ENCODE measurements around the gene SDK2. TPM values are rescaled to one million over a fixed set of nuclear protein-coding genes. Genes with fewer than 3 reads are reported as not detected.

The SDK2 gene
- total RNA-seq, 1 experiment from 2014 or later = 0.67 TPM

DNA sequence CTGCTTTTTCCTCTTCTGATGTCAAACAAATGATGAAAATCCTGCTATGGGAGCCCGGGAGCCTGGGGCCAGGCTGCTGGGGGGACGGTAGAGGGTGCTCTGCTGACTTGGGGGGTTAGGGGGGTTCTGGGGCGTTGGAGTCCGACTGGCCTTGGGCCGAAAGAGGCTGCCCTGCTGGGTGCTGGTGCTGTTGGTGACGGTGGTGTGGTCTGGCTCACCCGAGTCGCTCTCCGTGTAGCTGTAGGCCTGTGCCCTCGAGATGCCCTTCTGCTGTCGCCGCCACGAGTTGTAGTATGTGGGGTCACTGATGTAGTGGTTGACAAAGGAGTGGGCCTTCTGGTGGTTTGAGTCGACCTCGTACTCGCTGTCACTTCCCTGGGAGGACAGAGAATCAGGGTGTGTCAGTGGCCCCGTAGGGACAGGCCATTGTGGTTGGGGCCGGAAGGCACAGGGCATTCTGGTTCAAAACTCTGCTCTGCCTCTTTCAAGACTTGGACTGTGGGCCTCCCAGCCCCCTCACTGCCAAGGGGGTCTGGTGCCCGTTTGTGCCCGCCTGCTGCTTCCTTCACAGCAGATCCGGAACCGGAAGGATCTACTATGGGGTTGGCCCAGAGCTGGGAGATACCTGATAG, 305.6 kb downstream of the SDK2 start:
- no peak for TF ChIP-seq EZH2 (IDR thresholded peaks at IDR 0.05; ENCODE audit: borderline replicate concordance, low read depth, low read length, poor library complexity, severe bottlenecking)
- TF ChIP-seq, protein P1, sequence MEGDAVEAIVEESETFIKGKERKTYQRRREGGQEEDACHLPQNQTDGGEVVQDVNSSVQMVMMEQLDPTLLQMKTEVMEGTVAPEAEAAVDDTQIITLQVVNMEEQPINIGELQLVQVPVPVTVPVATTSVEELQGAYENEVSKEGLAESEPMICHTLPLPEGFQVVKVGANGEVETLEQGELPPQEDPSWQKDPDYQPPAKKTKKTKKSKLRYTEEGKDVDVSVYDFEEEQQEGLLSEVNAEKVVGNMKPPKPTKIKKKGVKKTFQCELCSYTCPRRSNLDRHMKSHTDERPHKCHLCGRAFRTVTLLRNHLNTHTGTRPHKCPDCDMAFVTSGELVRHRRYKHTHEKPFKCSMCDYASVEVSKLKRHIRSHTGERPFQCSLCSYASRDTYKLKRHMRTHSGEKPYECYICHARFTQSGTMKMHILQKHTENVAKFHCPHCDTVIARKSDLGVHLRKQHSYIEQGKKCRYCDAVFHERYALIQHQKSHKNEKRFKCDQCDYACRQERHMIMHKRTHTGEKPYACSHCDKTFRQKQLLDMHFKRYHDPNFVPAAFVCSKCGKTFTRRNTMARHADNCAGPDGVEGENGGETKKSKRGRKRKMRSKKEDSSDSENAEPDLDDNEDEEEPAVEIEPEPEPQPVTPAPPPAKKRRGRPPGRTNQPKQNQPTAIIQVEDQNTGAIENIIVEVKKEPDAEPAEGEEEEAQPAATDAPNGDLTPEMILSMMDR (conservative IDR thresholded peaks at IDR 0.05; ENCODE audit: low read depth, low read length) = no peak
- Histone ChIP-seq H3K36me3 (ENCODE audit: insufficient read depth, low read length, poor library complexity, severe bottlenecking) (no peaks in the 10 kb centered on the region), H3K4me1 (ENCODE audit: insufficient read depth, low read length, poor library complexity, severe bottlenecking) (peaks cover 24% of the 10 kb centered on the region), H3K9me3 (ENCODE audit: low read depth, low read length, poor library complexity, severe bottlenecking) (no peaks in the 10 kb centered on the region), H3K27ac (ENCODE audit: low read depth, low read length, poor library complexity, severe bottlenecking) (no peak overlapping the region), H3K27me3 (replicated peaks; ENCODE audit: insufficient read depth, low read depth, low read length, poor library complexity) (no peaks in the 10 kb centered on the region), H3K4me3 (ENCODE audit: low read depth, low read length, poor library complexity, severe bottlenecking) (no peak overlapping the region)
- CTCF ChIA-PET = interaction anchor here (0.7 kb wide), 1 partner anchor 21 kb away, joined by 19 read pairs; no protein-coding TSS in a partner anchor
- POLR2A ChIA-PET (ENCODE audit: low non-redundant PET) = no interaction called here
- no peak for DNase-seq (ENCODE audit: low spot score)
- no TSS peak for BruUV-seq (replicated peaks)
- intact Hi-C loops (cut with micrococcal nuclease; ENCODE audit: unreplicated experiment) = no loop called here

DNA sequence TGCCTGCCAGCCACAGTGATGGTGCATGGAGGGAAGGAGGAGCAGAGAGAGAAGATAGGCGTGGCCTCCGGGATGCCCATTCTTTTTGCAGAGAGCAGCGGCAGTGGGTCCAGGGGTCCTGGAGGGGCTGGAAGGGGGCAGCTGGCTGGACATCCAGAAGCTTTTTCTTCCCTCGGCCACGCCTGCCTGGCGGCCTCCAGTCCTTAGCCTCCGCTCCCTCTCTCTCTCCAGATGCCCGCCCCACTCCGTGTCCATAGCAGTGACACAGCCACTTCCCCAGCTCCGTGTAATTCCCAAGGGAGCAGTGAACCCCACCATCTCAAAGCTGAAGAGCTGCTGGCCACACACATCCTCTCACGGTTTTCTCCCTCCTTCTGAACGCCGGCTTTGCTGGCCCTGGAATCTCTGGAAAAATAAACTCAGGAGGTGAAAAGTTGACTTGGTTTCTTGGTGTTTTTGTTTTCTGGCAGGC, 306.2 kb downstream of the SDK2 start:
- intact Hi-C loops (cut with micrococcal nuclease; ENCODE audit: unreplicated experiment) = no loop called here
- H3K36me3 ChIP-seq (ENCODE audit: insufficient read depth, low read length, poor library complexity, severe bottlenecking) = no peaks in the 10 kb centered on the region
- no peak overlapping the region for H3K27ac ChIP-seq (ENCODE audit: low read depth, low read length, poor library complexity, severe bottlenecking)
- ChIA-PET CTCF (no interaction called here), POLR2A (ENCODE audit: low non-redundant PET) (no interaction called here)
- H3K4me3 ChIP-seq (ENCODE audit: low read depth, low read length, poor library complexity, severe bottlenecking) = no peak overlapping the region
- no peak for DNase-seq (ENCODE audit: low spot score)
- H3K4me1 ChIP-seq (ENCODE audit: insufficient read depth, low read length, poor library complexity, severe bottlenecking) = peaks cover 18% of the 10 kb centered on the region
- TF ChIP-seq EZH2 (IDR thresholded peaks at IDR 0.05; ENCODE audit: borderline replicate concordance, low read depth, low read length, poor library complexity, severe bottlenecking) = no peak
- TF ChIP-seq, protein P1 (conservative IDR thresholded peaks at IDR 0.05; ENCODE audit: low read depth, low read length) = no peak
- BruUV-seq (replicated peaks) = no TSS peak
- H3K27me3 ChIP-seq (replicated peaks; ENCODE audit: insufficient read depth, low read depth, low read length, poor library complexity) = no peaks in the 10 kb centered on the region
- no peaks in the 10 kb centered on the region for H3K9me3 ChIP-seq (ENCODE audit: low read depth, low read length, poor library complexity, severe bottlenecking)

DNA sequence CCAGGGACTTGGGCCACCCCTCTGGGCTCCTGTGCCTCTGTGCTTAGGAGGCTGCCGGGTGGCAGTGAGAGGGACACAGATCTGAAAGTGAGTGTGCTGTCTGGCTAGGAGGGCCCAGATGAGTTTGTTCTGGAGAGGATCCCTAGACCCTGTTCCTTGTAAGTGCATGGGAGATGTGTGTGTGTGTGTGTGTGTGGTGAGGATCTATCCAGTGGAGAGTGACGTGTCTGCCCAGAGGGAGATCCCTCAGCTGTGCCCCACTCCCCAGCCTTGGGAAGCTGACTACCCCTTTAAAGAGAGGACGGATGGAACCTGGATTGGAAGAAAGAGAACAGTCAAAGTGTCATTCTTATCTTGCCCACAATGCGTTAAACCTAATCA, 306.9 kb downstream of the SDK2 start:
- H3K36me3 ChIP-seq (ENCODE audit: insufficient read depth, low read length, poor library complexity, severe bottlenecking) = no peaks in the 10 kb centered on the region
- TF ChIP-seq EZH2 (IDR thresholded peaks at IDR 0.05; ENCODE audit: borderline replicate concordance, low read depth, low read length, poor library complexity, severe bottlenecking) = no peak
- TF ChIP-seq, protein P1 (conservative IDR thresholded peaks at IDR 0.05; ENCODE audit: low read depth, low read length) = no peak
- BruUV-seq (replicated peaks) = no TSS peak
- intact Hi-C loops (cut with micrococcal nuclease; ENCODE audit: unreplicated experiment) = no loop called here
- H3K27ac ChIP-seq (ENCODE audit: low read depth, low read length, poor library complexity, severe bottlenecking) = no peak overlapping the region
- H3K4me3 ChIP-seq (ENCODE audit: low read depth, low read length, poor library complexity, severe bottlenecking) = no peak overlapping the region
- no peaks in the 10 kb centered on the region for H3K27me3 ChIP-seq (replicated peaks; ENCODE audit: insufficient read depth, low read depth, low read length, poor library complexity)
- DNase-seq (ENCODE audit: low spot score) = no peak
- no peaks in the 10 kb centered on the region for H3K9me3 ChIP-seq (ENCODE audit: low read depth, low read length, poor library complexity, severe bottlenecking)
- ChIA-PET CTCF (interaction anchor here (0.7 kb wide), 1 partner anchor 25 kb away, joined by 4 read pairs; no protein-coding TSS in a partner anchor), POLR2A (ENCODE audit: low non-redundant PET) (no interaction called here)
- peaks cover 10% of the 10 kb centered on the region for H3K4me1 ChIP-seq (ENCODE audit: insufficient read depth, low read length, poor library complexity, severe bottlenecking)
